Neural cell (in vitro differentiated cells): ENCODE results near the gene IL18BP.

Source experiments
- EP300 ChIP-seq: fragments of 450-650 bp; conservative IDR thresholded peaks from 2 replicates; pipeline ENCODE4 v1.6.1; 2014; ENCODE audit warnings: antibody characterized with exemption, mild to moderate bottlenecking, moderate library complexity; ENCODE audit not compliant: poor library complexity, severe bottlenecking
- EZH2 ChIP-seq: fragments of 200-600, 300-800 bp; shearing (Covaris generic), sonication (generic); IDR thresholded peaks from 2 replicates; pipeline ENCODE4 v1.6.1; 2014; ENCODE audit warnings: antibody characterized with exemption, low read length, borderline replicate concordance, mild to moderate bottlenecking; ENCODE audit not compliant: insufficient read depth, poor library complexity, severe bottlenecking
- POLR2AphosphoS5 ChIP-seq: IDR thresholded peaks from 2 replicates; pipeline ENCODE4 v1.6.1; 2012
- REST ChIP-seq: IDR thresholded peaks from 2 replicates; pipeline ENCODE4 v1.6.1; 2012; ENCODE audit warnings: borderline replicate concordance
- SMC3 ChIP-seq: fragments of 450-650 bp; conservative IDR thresholded peaks from 2 replicates; pipeline ENCODE4 v1.6.1; 2014; ENCODE audit warnings: antibody characterized with exemption, mild to moderate bottlenecking, moderate library complexity; ENCODE audit not compliant: poor library complexity
- TAF1 ChIP-seq: IDR thresholded peaks from 2 replicates; pipeline ENCODE4 v1.6.1; 2012; ENCODE audit warnings: low read depth
- TF ChIP-seq, protein P1 (sequence below): fragments of 450-650 bp; IDR thresholded peaks from 2 replicates; pipeline ENCODE4 v1.5.1; 2014; ENCODE audit warnings: antibody characterized with exemption, mild to moderate bottlenecking, moderate library complexity; ENCODE audit not compliant: poor library complexity, severe bottlenecking

DNA sequence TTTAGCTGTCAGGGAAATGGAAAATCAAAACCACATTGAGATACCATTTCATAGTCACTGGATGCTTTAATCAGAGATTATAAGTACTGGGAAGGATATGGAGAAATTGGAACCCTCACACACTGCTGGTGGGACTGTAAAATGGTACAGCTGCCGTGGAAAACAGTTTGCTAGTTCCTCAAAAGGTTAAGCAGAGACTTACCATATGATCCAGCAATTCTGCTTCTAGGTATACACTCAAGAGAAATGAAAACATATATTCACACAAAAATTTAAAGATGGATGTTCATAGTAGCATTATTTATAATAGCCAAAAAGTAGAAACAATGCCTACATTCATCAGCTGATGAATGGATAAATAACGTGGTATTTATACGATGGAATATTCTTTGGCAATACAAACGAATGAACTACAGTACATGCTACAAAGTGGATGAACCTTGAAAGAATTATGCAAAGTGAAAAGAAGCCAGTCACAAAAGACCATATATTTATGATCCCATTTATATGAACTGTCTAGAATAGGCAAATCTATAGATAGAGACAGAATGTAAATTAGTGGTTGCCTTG lies 46.9 kb upstream of the IL18BP start:
- no peak for TF ChIP-seq EZH2
- TF ChIP-seq, protein P1, sequence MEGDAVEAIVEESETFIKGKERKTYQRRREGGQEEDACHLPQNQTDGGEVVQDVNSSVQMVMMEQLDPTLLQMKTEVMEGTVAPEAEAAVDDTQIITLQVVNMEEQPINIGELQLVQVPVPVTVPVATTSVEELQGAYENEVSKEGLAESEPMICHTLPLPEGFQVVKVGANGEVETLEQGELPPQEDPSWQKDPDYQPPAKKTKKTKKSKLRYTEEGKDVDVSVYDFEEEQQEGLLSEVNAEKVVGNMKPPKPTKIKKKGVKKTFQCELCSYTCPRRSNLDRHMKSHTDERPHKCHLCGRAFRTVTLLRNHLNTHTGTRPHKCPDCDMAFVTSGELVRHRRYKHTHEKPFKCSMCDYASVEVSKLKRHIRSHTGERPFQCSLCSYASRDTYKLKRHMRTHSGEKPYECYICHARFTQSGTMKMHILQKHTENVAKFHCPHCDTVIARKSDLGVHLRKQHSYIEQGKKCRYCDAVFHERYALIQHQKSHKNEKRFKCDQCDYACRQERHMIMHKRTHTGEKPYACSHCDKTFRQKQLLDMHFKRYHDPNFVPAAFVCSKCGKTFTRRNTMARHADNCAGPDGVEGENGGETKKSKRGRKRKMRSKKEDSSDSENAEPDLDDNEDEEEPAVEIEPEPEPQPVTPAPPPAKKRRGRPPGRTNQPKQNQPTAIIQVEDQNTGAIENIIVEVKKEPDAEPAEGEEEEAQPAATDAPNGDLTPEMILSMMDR, result no peak
- TF ChIP-seq SMC3, result no peak
- no peak for TF ChIP-seq POLR2AphosphoS5
- TF ChIP-seq REST, result no peak
- no peak for TF ChIP-seq TAF1
- no peak for TF ChIP-seq EP300
